Effector CD8-positive, alpha-beta T cell (primary cell): ENCODE measurements around the gene DMRTB1.

ENCODE experiments used
- DNase-seq: peaks from one replicate; lab custom pipeline; 2025; lab: John Stamatoyannopoulos, UW

Gene DMRTB1

GRCh38 chr1:53508056-53508990 lies 49.1 kb downstream of the DMRTB1 start:
- no peak for DNase-seq

DNA sequence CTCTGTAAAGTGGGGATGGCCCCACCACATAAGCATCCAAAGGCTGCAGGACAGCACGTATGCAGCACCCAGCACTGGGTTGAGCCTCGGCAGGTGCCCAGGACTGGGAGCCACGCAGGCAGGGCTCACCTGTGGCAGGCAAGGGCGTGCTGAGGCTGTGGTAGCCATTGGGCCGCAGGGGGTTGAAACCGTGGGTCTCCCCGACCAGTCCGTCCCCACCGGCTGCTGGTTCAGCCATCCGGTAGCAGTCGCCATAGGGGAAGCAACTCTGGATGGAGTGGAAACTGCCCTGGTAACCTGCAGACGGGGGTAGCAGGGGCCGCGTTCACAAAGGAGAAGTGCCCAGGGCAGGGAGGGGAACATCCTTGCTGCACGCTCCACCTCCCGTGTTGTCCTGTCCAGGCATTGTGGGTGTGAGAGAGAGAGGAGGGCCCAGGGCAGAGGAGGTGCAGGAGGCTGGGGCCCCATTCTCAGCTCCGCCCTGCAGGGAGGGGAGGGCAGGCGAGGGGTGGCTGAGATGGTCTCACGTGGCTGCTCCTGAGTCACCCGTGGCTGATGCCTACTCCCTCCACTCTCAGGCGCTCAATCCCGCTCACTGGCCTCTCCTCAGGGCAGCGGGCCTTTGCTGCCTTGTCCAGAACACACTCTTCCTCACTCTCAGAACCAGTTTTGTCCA lies 49.9 kb downstream of the DMRTB1 start:
- no peak for DNase-seq

- no peak for DNase-seq
These were observed 50.6 kb downstream of the DMRTB1 start for GRCh38 chr1:53509775-53510174.

DNA sequence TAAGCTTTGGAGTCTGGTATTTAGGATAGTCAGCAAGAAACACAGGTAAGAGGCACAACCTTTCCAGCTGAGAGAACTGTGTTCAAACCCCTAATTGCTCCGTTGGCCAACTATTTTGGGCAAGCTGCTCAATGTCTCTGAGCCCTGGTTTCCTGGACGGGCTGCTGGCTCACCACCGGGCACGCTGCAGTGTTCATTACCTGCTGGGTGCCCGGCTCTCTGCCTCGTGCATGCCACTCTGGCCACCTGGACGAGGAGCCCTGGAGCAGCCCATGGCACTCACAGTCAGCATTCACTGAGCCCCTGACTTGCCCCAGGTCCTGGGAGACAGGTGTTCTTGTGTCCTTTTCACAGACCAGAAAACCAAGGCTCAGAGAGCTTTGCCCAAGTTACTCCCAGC lies 51.0 kb downstream of the DMRTB1 start:
- no peak for DNase-seq

DNA sequence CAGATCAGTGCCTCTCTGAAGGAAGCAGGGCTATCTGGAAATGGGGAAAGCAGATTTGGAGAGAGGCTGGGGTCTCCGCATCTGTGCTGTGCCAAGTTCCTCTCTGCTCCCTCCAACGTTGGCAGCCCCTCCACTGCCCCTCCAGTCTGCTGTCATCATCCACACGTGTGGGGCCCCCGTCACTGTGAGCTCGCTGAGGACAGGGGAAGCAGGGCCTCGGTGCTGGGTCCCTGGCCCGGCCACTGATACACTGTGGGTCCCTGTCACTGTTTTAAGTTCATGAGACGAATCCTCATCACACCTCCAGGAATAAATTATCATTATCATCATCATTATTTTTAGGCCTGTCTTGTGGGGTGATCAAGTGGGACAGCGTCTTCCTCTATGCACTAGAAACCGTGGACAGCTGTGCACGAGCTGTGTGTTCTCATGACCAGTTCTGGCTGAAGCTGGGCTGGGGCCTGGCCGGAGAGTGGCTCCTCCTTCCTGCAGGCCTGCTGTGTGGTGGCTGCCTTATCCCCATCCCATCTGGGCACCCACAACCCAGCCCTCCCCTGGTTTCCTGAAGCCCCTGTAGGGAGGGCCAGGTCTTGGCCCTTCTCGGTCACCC lies 52.2 kb downstream of the DMRTB1 start:
- no peak for DNase-seq

GRCh38 chr1:53511933-53512806 lies 53.0 kb downstream of the DMRTB1 start:
- no peak for DNase-seq

DNA sequence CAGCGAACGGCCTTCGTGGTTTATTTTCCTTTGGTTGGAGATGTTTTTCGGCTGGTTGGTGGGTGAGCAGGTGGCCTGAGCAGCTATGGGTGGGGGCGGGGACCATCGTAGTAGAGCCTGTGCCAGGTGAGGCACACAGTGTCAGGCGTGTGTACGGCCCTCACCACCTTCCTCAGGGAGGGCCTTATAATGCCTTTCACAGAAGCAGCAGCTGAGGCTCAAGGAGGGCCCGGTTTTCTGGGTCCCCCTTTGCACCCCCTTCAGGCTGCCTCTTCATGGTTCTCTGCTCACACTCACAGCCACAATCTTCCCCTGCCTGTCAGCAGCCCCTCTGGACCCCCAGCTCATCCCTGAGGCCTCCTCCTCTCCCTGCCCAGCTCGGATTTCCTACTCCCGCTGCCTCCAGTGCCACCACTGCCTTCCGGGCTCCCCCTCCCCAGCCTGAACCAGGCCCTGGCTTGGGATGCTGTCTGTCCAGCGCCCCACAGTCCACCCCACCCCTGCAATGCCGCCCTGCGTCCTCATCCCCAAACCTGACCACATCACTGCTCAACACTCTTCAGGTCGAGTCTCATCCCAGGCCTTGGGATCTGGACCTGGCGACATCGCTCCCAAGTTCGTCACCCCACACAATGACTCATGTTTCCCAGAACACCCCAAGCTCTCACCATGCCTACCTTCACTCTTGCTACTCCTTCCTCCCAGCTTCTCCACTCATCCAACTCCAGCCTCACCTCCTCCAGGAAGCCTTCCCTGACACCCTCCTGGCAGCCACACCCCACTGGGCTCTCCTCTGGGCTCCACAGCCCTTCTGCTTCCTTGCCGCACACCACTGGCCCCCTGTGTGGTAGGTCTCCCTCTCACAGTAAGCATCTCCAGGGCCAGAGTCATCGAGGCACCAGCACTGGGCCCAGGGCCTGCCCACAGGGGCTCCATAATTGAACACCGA lies 53.9 kb downstream of the DMRTB1 start:
- no peak for DNase-seq

DNA sequence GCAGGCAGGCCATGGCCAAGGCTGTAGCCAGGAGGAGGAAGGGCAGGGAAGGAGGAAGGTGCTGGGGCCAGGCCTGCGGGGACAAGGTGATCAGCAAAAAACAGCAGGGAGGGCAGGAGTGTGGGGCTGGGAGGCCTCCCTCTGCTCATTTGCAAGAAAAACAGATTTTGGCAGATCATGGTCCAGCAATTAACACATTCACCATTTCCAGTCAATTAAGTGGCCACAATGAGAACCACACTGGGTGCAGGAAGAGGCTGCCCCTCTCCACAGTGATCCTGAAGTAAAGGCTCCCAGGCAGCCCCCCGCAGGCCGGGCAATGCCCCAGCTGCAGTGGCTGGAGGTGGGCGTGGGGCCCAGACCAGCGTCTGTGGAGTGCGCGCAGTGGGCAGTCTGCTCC lies 54.6 kb downstream of the DMRTB1 start:
- DNase-seq = no peak

DNA sequence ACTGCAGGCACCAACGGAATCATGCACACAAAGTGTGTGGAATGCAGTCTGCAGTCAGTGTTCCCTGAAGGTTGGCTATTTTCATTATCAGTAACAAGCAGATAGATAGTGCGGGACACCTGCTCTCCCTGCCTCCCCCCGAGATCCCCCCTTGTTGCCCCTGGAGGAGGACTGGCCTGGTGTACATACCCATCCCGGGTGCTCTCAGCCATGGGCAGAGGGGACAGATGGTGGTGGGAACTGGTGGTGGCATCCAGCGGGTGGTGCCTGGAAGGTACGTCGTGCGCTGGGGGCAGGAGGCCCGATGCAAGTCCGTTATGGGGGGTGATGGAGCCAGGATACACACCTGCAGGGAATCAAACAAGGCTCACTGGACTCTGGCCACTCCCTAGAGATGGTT lies 55.2 kb downstream of the DMRTB1 start:
- DNase-seq = no peak

- no peak for DNase-seq
These were observed 57.0 kb downstream of the DMRTB1 start for GRCh38 chr1:53516181-53516580.
